Mesothelial cell of epicardium (in vitro differentiated cells): ENCODE measurements around the gene OR3A2. TPM values are rescaled to one million over a fixed set of nuclear protein-coding genes. Genes with fewer than 3 reads are reported as not detected.
"Not testable (repeated sequence)": the region's sequence is repeated elsewhere in the genome, so short reads cannot be mapped to it uniquely, and the experiment has no call there.

ENCODE experiments used
- DNase-seq, 2 experiments: peaks; one replicate each; pipeline ENCODE4 v3.0.0; 2021; ENCODE audit warnings: low spot score in 2 of 2; ENCODE audit not compliant: unreplicated experiment in 2 of 2
- H3K27ac Mint-ChIP-seq: 2 replicates; pipeline ENCODE4 v1.8.0; 2021; ENCODE audit warnings: mixed read lengths
- H3K27me3 Mint-ChIP-seq: 2 replicates; pipeline ENCODE4 v1.8.0; 2021; ENCODE audit warnings: low read depth, mixed read lengths
- H3K36me3 Mint-ChIP-seq: 2 replicates; pipeline ENCODE4 v1.8.0; 2021; ENCODE audit warnings: mixed read lengths
- H3K4me1 Mint-ChIP-seq: 2 replicates; pipeline ENCODE4 v1.8.0; 2021; ENCODE audit warnings: mixed read lengths
- H3K4me3 Mint-ChIP-seq: 2 replicates; pipeline ENCODE4 v1.8.0; 2021; ENCODE audit warnings: mild to moderate bottlenecking, moderate library complexity, mixed read lengths
- H3K9me3 Mint-ChIP-seq: 2 replicates; pipeline ENCODE4 v1.8.0; 2021; ENCODE audit warnings: mixed read lengths
- CTCF ChIP-seq: fragments of 200-600 bp; sonication (generic); IDR thresholded peaks from one replicate; pipeline ENCODE4 v1.5.0; 2021; ENCODE audit warnings: antibody characterized with exemption; ENCODE audit not compliant: unreplicated experiment
- total RNA-seq: library from RNA; stranded (reverse); gene quantifications from 3 replicates; pipeline ENCODE4 v1.2.1, GENCODE V29; 2021

The OR3A2 gene
- not detected in 3 replicates for total RNA-seq

- TF ChIP-seq CTCF: no peak
- H3K36me3 Mint-ChIP-seq: no peaks in the 10 kb centered on the region
- no peaks in the 10 kb centered on the region for H3K27me3 Mint-ChIP-seq
- no peak for DNase-seq
- peaks cover 61% of the 10 kb centered on the region for H3K9me3 Mint-ChIP-seq
- H3K4me3 Mint-ChIP-seq: no peak within 1 kb of the TSS
- H3K4me1 Mint-ChIP-seq: no peaks in the 10 kb centered on the region
- no peak within 1 kb of the TSS for H3K27ac Mint-ChIP-seq
These were observed at the start of gene OR3A2 for GRCh38 chr17:3385869-3386816. Gene OR3A2, minus strand, starts transcription at chr17:3386308.

GRCh38 chr17:3433741-3434140, 47.6 kb upstream of the OR3A2 start, which contains the start of gene OR1E2:
Gene OR1E2, minus strand, starts transcription at chr17:3433841. Its CDS starts 0 bp downstream, at chr17:3433841.
- DNase-seq: no peak
- Mint-ChIP-seq H3K27me3 (no peaks in the 10 kb centered on the region), H3K9me3 (peaks cover 54% of the 10 kb centered on the region), H3K4me1 (no peaks in the 10 kb centered on the region), H3K4me3 (no peak within 1 kb of the TSS), H3K36me3 (no peaks in the 10 kb centered on the region), H3K27ac (no peak within 1 kb of the TSS)
- no peak for TF ChIP-seq CTCF

DNA sequence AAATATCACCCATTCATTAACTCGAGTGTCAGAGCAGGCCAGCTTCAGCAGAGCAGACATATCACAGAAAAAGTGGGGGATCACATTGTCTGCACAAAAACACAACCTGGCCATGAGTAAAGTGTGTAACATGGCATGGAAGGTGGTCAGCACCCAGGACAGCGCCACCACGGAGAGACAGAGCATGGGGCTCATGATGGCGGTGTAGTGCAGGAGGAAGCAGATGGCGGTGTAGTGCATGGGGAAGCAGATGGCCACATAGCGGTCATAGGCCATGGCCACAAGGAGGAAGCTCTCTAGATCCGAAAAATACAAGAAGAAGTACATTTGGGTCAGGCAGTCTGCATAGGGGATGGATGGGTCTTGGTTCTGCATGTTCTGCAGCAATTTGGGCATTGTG, 47.1 kb upstream of the OR3A2 start:
- not testable (repeated sequence) for H3K27me3 Mint-ChIP-seq, H3K4me1 Mint-ChIP-seq, H3K36me3 Mint-ChIP-seq, DNase-seq, H3K27ac Mint-ChIP-seq, H3K4me3 Mint-ChIP-seq
- H3K9me3 Mint-ChIP-seq: peaks cover 56% of the 10 kb centered on the region

GRCh38 chr17:3418222-3418621, 32.1 kb upstream of the OR3A2 start:
- Mint-ChIP-seq H3K9me3 (peaks cover 56% of the 10 kb centered on the region), H3K36me3 (no peaks in the 10 kb centered on the region), H3K27me3 (no peaks in the 10 kb centered on the region), H3K4me3 (no peak overlapping the region), H3K27ac (no peak overlapping the region), H3K4me1 (no peaks in the 10 kb centered on the region)
- no peak for TF ChIP-seq CTCF
- no peak for DNase-seq

GRCh38 chr17:3415610-3416009, 29.5 kb upstream of the OR3A2 start:
- Mint-ChIP-seq H3K4me3 (no peak overlapping the region), H3K27ac (no peak overlapping the region)

DNA sequence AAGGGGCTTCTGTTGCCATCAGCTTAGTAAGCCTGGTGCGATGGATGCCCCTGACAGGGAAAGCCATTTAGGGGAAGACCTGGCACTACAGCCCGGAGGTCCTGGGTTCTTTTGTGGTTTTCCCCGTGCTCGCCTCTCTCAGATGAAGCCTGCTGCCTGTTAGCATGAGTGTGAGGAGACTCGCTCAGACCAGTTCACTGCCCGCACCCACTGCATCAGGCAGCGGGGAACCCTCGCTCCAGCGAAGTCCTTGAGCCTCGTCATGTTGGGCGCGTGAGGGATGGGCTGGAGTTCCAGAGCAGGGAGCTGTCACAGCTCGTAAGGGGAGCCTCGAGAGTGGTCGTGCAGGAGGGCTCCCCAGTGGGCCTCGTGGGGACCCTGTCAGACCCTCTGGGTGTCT, 26.1 kb upstream of the OR3A2 start:
- not testable (repeated sequence) for DNase-seq, H3K27ac Mint-ChIP-seq, H3K27me3 Mint-ChIP-seq, H3K4me1 Mint-ChIP-seq, H3K36me3 Mint-ChIP-seq, H3K4me3 Mint-ChIP-seq
- peaks cover 47% of the 10 kb centered on the region for H3K9me3 Mint-ChIP-seq

More at GRCh38 chr17:3415610-3416009, 29.5 kb upstream of the OR3A2 start:
- DNase-seq: no peak
- Mint-ChIP-seq H3K36me3 (no peaks in the 10 kb centered on the region), H3K4me1 (no peaks in the 10 kb centered on the region), H3K9me3 (peaks cover 46% of the 10 kb centered on the region), H3K27me3 (no peaks in the 10 kb centered on the region)
- no peak for TF ChIP-seq CTCF
